Erythroblast (primary cell): ENCODE data around the gene HTN3.

Experiments used
- GATA1 ChIP-seq: IDR thresholded peaks from 2 replicates; pipeline ENCODE4 v1.6.1; 2011; ENCODE audit warnings: low read depth, mild to moderate bottlenecking, control low read depth, low read length, moderate library complexity
- POLR2A ChIP-seq: IDR thresholded peaks from 2 replicates; pipeline ENCODE4 v1.6.1; 2011; ENCODE audit warnings: mild to moderate bottlenecking, low read length

GRCh38 chr4:70023218-70023617 lies 5.0 kb upstream of the HTN3 start:
- TF ChIP-seq POLR2A (no peak), GATA1 (no peak)
